ENCODE measurements around the gene MAGI1.

DNA sequence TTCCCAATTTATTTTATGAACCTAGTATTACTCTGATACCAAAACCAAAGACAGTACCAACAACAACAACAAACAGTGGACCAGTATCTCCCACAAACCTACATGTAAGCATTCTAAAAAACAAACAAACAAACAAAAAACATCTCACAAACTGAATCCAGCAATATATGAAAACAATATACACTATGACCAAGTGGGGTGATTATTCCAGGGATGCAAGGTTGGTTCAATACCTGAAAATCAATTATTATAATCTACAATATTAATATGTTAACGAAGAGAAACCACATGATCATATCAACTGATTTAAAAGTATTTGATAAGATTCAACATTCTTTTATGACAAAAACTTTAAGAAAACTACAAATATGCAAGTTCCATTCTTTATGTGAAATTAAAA, 391.3 kb downstream of the MAGI1 start:
- TF ChIP-seq, protein P1, sequence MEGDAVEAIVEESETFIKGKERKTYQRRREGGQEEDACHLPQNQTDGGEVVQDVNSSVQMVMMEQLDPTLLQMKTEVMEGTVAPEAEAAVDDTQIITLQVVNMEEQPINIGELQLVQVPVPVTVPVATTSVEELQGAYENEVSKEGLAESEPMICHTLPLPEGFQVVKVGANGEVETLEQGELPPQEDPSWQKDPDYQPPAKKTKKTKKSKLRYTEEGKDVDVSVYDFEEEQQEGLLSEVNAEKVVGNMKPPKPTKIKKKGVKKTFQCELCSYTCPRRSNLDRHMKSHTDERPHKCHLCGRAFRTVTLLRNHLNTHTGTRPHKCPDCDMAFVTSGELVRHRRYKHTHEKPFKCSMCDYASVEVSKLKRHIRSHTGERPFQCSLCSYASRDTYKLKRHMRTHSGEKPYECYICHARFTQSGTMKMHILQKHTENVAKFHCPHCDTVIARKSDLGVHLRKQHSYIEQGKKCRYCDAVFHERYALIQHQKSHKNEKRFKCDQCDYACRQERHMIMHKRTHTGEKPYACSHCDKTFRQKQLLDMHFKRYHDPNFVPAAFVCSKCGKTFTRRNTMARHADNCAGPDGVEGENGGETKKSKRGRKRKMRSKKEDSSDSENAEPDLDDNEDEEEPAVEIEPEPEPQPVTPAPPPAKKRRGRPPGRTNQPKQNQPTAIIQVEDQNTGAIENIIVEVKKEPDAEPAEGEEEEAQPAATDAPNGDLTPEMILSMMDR (IDR thresholded peaks at IDR 0.05), result no peak
- TF ChIP-seq POLR2A (IDR thresholded peaks at IDR 0.05), result no peak

Data from vagina (tissue), 2 donors.